ENCODE measurements around the gene RNF8.
"Not testable (repeated sequence)": the region's sequence is repeated elsewhere in the genome, so short reads cannot be mapped to it uniquely, and the experiment has no call there.

RNF8 gene

DNA sequence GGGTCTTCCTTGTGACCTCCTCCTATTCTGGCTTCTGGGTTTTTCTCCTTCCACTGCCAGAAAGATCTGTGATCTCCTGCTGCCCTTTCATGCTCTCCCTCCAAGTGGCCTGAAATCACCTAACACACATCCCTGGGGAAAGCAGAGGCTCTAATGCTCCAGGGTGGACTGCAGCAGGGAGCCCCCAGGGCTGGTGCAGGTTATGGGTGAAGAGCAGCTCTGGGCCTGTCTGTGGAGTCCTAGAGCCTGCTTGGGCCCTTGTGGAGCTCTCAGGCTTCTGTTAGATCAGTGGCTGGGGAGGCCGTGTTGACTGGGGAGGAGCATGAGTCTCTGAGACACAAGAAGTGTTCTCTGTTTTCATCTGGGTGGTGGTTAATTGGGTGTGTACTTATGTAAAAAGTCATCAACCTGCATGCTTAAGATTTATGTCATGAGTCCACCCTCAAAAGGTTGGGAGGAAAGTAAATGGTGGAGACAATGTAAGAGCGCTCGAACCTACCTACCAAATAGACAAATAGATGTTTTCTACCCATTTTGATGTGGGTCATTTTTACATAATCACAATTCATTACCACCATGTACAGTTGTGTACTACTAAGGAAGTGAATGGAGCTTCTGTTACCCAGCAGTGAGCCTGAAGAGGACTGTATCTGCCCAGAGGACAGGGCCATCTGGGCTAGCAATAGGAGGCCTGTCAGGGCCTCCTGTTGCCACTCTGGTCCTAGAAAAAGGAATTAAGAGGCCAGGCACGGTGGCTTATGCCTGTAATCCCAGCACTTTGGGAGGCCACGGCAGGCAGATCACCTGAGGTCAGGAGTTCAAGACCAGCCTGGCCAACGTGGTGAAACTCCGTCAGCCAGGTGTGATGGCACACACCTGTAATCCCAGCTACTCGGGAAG, 32.0 kb upstream of the RNF8 start:
- DNase-seq: no peak

DNA sequence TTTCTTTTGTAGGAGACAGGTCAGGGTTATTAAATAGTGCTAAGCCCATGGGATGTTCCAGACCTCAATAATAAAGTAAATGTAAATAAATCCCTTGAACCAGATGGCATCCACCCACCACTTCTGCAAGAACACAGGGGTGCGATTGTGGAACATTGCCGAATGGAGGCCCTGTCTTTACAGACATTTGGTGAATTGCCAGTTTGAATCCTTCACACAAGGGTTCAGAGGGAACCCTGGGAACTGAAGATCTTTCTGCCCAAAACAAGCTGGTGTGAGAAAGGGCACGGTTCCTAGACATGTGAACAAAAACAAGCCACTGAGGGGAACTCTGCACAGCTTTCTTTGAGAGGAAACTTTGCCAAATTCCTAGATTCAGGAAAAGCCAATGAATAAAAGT, 30.2 kb upstream of the RNF8 start:
- DNase-seq: no peak

DNA sequence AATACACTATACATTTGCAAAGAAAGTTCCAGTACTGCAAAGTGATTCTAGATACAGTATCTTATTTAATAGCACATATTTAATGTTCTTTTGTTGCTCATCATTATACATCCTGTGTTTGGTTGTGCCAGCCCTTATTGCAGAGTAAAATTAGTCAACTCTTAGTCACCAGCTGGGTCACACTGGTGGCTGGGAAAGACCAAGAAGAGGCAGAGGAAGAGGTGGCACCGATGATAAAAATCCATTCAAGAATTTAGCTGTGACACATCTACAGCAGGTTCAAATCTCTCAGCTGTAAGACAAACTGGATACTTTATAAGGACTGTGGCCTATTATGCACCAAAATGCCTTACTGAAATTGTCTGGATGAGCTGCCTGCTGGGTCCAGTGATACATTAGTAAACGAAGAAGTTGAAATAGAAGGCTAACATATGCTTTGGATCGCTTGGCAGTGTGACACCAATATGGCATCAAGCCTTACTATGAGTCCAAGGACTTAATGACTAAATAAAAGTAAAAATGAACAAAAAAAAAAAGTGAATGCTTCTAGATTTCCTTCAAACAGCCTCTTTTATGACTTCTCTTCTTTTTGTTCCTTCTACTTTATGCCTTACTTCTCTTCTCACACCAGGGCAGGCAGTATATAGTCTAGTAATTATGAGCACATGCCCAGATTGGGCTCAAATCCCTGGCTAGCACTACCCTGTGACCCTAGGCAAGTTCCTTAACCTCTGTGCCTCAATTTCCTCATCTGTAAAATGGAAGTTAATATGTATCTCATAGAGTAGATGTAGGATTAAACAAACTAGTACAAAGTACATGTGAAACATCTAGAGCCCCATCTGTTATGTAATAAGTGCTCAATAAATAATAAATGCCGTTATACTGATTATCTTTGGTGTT, 29.4 kb upstream of the RNF8 start:
- no peak for DNase-seq

DNA sequence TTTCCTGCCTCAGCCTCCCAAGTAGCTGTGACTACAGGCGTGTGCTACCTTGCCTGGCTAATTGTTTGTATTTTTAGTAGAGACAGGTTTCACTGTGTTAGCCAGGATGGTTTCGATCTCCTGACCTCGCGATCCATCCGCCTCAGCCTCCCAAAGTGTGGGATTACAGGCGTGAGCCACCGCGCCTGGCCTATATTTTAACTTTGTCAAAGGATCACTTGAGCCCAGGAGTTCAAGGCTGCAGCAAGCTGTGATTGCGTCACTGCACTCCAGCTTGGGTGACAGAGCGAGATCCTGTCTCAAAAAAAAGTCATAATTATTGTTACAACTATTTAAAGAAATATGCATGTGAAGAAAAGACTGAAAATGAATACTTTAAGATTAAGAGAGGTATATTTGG, 23.4 kb upstream of the RNF8 start:
- not testable (repeated sequence) for DNase-seq

DNA sequence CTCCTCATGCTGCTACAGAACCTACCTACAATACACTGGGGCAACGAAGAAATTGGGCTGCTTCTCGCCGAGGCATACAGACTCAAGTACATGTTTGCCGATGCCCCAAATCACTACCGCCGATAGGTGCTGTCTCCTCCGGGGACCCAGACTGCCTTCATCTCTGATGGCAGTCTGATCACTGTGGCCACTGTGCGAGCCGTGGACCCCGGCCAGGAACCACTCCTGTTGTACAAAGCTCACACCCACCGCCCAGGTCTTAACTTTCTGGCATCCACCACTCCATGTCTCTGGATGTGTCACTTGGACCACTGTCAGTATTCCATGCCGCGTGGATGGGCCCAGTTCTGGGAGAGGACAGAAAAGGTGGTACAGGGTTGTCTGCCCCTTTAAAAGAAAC, 22.7 kb upstream of the RNF8 start:
- no peak for DNase-seq

DNA sequence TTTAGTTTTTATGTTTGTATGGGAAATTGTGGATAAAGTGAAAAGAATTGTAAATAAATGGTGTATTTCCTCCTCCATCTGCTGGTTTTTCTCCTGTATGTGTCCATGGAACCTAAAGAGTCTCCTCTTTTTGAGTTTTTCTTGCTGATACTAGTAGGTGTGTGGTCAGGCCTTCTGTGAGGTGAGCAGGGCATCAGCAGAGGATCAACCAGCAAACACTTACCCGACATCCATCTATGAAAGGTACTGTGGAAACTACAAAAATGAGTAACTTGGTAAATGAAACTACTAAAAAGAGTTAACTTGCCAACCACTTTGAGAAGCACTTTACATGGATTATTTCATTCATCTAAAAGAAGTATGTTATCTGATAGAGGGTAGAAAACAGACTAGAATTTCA, 20.9 kb upstream of the RNF8 start:
- DNase-seq: no peak

DNA sequence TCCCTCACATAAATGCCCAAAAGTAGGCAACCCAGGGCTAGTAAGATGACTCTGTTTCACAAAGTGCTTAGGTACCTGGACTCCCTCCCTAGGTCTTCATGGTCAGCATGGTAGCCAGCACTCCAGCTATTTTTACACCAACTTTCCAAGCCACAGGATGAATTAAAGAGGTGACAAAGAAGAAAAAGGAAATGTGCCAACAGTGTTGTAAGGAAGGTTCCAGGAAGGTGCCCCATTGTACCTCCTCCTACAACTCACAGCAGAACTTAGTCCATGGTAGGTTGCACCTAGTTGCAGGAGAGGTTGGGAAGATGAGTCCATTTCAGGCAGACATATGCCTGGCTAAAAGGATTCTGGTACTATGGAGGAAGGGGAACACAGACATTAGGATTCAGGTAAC, 19.7 kb upstream of the RNF8 start:
- DNase-seq: no peak

DNA sequence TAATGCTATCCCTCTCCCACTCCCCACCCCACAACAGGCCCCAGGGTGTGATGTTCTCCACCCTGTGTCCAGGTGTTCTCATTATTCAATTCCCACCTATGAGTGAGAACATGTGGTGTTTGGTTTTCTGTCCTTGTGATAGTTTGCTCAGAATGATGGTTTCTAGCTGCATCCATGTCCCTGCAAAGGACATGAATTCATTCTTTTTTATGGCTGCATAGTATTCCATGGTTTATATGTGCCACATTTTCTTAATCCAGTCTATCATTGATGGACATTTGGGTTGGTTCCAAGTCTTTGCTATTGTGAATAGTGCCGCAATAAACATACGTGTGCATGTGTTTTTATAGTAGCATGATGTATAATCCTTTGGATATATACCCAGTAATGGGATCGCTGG, 15.5 kb upstream of the RNF8 start:
- DNase-seq: not testable (repeated sequence)

DNA sequence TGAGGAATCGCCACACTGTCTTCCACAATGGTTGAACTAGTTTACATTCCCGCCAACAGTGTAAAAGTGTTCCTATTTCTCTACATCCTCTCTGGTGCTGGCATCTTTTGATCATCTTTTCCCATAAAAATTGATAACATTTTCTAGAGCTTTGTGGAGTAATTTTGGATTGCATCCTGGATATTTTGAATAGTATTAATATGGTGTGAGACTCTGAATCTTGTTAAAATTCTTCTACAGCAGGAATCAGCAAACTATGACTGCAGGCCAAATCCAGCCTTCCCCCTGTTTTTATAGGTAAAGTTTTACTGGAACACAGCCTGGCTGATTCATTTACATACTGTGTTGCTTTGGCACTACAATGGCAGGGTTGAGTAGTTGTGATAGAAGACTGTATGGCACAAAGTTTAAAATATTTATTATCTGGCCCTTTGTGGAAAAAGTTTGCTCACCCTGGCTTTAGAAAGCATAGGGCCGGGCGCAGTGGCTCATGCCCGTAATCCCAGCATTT, 15.0 kb upstream of the RNF8 start:
- no peak for DNase-seq

DNA sequence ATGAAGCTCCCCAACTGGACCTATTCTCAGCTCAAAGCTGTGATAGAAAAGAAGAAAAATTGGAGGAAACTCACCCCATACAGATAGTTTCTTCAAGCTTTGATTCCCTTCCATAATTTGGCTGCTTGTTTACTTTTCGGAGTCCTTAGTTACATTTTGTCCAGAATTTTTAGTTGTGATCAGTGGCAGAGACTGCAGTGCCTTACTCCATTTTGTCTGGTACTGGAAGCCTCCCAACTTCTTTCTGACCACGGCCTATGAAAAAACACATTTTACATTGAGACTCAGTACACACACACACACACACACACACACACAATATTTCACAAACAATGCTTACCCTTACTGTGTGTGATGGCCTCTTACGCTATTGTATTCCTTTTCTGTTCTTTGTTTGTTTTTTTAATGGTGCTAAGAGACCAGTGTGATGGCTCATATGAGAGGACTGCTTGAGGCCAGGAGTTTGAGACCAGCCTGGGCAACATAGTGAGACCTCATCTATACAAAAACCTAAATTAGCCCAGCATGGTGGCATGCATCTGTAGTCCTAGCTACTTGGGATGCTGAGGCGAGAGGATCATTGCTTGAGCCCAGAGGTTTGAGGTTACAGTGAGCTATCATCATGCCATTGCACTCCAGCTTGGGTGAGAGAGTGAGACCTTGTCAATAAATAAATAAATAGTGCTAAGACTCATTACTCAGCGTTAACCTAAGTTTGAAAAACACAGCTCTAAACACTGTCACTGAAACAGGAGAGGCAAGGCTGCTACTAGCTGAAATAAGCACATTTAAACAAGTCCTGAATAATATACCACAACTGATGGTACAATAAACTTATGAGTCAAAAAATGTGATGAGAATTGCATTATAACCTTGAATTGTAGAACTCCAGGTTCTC, 13.8 kb upstream of the RNF8 start:
- no peak for DNase-seq

DNA sequence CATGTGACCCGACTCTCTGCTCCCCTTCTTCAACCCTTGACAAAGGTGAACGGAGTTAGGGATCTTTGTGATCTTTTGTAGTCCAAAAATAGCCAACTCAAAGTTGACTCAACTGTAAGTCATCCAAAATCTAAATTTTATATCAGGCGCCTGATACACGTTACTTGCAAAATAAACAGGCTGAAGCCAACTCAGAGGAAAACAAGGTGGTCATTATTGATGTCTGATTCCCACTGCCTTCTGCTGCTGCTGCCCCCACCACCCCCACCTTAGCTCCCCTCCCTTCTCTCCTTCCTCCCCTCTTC, 13.2 kb upstream of the RNF8 start:
- no peak for DNase-seq

DNA sequence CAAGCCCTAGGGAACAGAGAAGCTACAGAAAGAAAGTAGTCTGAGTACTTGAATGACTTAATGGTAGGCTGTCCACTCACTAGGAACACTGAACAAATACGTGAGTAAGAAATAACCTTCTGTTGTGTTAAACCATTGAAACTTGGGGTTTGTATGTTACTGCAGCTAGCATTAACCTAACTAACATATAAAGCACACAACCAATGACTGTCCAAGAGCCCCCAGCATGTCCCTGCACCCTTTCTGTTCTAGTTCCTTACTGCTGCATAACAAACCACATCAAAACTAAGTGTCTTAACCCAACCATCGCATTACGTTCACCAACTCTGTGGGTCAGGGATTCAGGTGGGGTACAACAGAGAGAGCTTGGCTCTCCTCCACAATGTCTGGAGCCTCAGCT, 10.5 kb upstream of the RNF8 start:
- DNase-seq: no peak

DNA sequence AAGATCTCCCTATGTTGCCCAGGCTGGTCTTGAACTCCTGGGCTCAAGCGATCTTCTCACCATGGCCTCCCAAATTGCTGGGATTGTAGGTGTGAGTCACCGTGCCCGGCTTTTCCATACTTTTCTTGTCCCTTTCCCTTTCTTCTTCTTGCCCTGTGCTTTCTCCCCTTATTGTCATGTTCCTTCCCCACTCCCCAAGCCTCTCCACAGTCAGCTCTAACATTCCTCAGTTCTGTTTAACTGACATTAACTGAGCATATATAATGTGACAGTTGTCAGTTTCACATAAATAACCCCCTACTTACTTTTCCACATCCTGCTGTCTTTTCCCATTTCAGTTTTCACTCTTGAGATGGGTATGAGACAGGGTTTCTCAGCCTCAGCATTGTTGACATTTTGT, 9.5 kb upstream of the RNF8 start:
- no peak for DNase-seq

DNA sequence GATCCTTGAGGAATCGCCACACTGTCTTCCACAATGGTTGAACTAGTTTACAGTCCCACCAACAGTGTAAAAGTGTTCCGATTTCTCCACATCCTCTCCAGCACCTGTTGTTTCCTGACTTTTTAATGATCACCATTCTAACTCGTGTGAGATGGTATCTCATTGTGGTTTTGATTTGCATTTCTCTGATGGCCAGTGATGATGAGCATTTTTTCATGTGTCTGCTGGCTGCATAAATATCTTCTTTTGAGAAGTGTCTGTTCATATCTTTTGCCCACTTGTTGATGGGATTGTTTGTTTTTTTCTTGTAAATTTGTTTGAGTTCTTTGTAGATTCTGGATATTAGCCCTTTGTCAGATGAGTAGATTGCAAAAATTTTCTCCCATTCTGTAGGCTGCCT, 8.0 kb upstream of the RNF8 start:
- not testable (repeated sequence) for DNase-seq

DNA sequence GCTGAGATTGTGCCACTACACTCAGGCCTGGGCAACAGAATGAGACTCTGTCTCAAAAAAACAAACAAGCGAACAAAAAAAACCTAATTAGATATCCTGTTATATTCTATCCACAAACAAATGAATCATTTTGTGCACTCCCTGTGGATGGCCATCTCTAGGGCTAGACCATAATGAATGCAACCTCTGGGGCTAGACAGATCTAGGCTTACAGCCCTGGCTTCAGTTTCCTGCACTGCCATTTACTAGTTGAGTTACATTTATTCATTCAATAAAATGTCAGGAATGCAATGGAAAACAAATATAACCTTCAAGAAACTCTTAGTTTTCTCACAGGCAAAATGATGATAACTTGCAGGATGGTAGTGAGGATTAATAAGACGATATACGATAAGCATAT, 6.6 kb upstream of the RNF8 start:
- DNase-seq: no peak

DNA sequence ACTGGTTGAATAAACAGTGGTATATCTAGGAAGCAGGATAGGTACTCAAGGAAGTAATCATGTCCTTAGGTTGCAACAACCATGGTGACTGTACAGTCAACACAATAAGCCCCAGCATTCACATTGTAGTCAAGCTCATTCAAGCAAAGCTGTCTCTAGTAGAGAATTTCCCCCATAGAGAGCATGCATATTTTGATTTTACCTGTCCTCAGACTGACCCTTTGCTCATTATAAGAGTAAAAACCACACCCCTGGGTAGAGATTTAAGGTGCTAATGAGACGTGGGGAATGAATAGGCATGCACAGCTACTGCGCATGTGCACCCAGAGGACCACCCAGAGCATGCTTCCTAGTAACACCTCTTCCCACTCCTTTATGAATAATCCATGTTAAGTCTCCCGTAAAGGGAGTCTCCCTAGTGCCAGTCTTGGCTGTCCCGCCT, 6.1 kb upstream of the RNF8 start:
- no peak for DNase-seq

DNA sequence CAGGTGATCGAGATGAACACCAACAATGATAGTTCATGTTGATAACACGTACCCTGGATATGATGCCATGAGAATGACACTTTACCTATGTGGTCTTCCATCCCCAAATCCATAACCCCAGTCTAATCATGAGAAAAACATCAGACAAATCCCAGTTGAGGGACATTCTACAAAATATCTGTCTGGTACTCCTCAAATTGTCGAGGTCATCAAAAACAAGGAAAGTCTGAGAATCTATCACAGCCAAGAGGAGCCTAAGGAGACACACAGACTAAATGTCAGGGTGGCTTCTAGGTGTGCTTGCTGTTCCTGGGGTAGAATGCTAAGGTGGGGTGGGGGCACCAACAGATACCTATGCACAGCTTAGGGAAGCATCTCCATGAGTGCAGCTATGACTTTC, 2.8 kb upstream of the RNF8 start:
- DNase-seq: no peak

DNA sequence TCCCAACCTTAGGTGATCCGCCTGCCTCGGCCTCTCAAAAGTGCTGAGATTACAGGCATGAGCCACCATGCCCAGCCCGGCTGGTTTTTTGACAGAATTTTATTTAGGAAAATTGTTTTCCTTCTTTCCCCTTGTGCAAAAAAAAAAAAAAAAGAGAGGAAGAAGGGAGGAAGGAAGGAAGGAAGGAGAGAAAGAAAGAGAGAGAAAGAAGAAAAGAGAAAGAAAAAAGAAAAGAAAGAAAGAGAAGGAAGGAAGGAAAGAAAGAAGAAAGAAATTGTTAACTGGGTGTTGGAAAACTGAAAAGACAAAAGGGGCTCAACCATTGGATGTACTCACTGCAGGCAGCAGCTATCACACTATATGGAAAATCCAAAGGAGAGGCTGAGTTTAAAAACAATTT, 1.4 kb upstream of the RNF8 start:
- DNase-seq: no peak

DNA sequence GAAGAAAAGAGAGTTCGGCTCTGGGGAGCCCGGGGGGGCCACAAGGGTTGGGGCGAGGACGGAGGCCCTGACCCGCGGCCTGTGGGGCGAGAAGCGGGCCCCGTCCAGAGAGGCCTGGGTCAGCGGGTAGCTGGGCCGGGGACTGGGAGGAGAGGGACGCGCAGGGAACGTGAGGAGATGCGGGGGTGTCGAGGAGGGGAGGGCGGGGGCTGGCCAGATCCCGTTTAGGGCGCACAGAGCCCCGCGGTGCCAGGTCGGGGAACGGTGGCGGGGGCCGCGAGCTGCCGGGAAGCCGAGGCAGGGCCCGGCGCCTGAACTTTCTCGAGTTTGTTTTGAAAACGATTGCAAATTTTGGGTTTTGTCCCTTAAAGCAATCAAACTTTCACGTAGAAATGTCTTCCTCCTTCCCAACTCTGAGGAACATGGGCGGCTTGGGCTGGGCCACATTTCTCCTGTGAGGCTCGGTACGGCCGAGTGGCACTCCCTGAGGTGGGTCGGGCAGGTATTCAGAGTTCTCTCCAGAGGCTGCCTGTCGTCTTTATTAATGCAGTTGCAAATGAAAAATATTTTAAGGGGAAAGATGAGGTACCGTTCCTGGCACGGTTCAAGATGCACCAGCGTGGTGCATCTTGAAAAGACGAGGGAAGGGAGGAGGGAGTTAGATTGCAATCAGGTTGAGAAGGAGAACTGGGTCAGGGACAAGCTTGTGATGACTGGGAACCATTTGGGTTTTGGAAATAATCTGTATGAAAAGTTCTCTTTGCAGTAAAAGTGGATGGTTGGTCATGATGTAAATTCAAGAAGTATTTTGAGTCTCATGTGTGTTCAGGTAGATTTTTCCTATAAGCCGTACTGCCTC, 972 bp downstream of the RNF8 start:
- no peak for DNase-seq

DNA sequence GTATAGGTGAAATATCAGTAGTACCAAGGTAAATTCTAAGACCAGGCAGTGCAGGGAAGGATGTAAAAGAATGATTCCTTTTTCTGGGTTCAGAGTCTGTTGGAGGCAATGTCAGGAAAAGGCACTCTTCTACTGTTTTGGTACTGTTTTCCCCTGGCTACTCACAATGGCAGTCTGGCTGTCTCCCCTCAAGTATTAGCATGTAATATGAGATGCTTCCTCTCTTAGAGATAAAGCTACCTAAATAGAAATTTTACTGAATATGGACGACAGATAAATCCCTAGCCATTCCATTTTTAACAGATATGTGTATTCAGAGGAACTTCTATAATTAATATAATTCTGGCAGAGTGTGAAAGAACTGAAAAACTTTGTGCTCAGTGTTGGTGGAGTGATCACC, 3.5 kb downstream of the RNF8 start:
- no peak for DNase-seq

DNA sequence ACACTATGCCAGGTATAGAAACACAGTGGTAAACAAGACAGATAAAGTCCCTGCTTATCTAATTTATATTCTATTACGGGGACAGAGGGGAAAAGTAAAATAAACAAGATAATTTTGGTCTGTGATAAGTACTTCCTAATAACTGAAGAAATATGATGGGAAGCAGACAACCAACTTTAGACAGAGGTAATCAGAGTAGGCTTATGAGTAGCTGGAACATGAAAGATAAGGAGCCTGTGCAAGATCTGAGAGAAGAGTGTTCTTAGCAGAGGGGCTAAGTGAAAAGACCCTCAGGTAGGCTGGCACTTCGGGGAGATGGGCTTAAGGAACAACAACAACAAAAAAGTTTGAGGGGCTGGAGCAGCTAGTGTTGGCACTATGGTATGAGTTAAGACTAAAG, 4.1 kb downstream of the RNF8 start:
- DNase-seq: no peak

DNA sequence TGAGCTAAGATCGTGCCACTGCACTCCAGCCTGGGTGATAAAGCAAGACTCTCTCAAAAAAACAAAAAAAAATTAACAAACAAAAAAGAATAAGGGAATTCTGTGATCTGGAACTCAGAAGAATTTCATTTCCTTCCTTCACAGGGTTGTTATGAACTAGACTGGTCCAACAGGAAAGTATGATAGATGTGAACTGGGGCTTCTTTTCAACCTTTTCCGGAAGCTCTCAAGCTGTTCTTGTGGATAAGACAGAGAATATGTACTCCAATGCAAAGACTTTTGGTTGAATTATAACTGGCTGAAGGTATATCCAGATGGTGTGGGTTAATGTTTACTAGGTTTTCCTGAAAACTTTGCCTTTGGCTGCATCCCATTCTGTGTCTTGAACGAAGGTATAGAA, 5.3 kb downstream of the RNF8 start:
- no peak for DNase-seq
